SJSA1 (cell line): ENCODE data around the gene KRTAP20-2. TPM values are rescaled to one million over a fixed set of nuclear protein-coding genes. Genes with fewer than 3 reads are reported as not detected.

ENCODE experiments used
- total RNA-seq: library from RNA; depleted of rRNA; stranded (reverse); fragments of >200 nt; shearing (Covaris generic); gene quantifications from 2 replicates; pipeline ENCODE4 v1.2.3, GENCODE V29; 2014; rRNA removed

KRTAP20-2 gene
- total RNA-seq, 1 experiment from 2014 or later: not detected

Other genes with a start within 250 kb of the KRTAP20-2 start
- gene KRTAP13-1, start 239.2 kb upstream of the KRTAP20-2 start, total RNA-seq: not detected in 2 replicates
- gene KRTAP13-3, start 209.3 kb upstream of the KRTAP20-2 start, total RNA-seq: not detected in 2 replicates
- gene KRTAP13-4, start 205.0 kb upstream of the KRTAP20-2 start, total RNA-seq: not detected in 2 replicates
- not detected in 2 replicates for gene KRTAP15-1, start 194.9 kb upstream of the KRTAP20-2 start, total RNA-seq
- not detected in 2 replicates for gene KRTAP19-1, start 154.8 kb upstream of the KRTAP20-2 start, total RNA-seq
- gene KRTAP19-2, start 147.8 kb upstream of the KRTAP20-2 start, total RNA-seq: not detected in 2 replicates
- gene KRTAP19-3, start 143.2 kb upstream of the KRTAP20-2 start, total RNA-seq: not detected in 2 replicates
- not detected in 2 replicates for gene KRTAP19-4, start 138.0 kb upstream of the KRTAP20-2 start, total RNA-seq
- not detected in 2 replicates for gene KRTAP19-5, start 133.1 kb upstream of the KRTAP20-2 start, total RNA-seq
- gene KRTAP19-6, start 93.3 kb upstream of the KRTAP20-2 start, total RNA-seq: not detected in 2 replicates
- gene KRTAP19-7, start 73.9 kb upstream of the KRTAP20-2 start, total RNA-seq: not detected in 2 replicates
- gene KRTAP22-2, start 44.8 kb upstream of the KRTAP20-2 start, total RNA-seq: not detected in 2 replicates
- gene KRTAP6-3, start 42.8 kb upstream of the KRTAP20-2 start, total RNA-seq: not detected in 2 replicates
- gene KRTAP6-2, start 36.3 kb upstream of the KRTAP20-2 start, total RNA-seq: not detected in 2 replicates
- not detected in 2 replicates for gene KRTAP22-1, start 34.1 kb upstream of the KRTAP20-2 start, total RNA-seq
- gene KRTAP6-1, start 21.3 kb upstream of the KRTAP20-2 start, total RNA-seq: not detected in 2 replicates
- gene KRTAP20-1, start 18.8 kb upstream of the KRTAP20-2 start, total RNA-seq: not detected in 2 replicates
- not detected in 2 replicates for gene KRTAP20-4, start 14.6 kb upstream of the KRTAP20-2 start, total RNA-seq
- not detected in 2 replicates for gene KRTAP20-3, start 7.7 kb downstream of the KRTAP20-2 start, total RNA-seq
- gene KRTAP21-3, start 83.6 kb downstream of the KRTAP20-2 start, total RNA-seq: not detected in 2 replicates
- gene KRTAP21-2, start 112.1 kb downstream of the KRTAP20-2 start, total RNA-seq: not detected in 2 replicates
- not detected in 2 replicates for gene KRTAP21-1, start 120.2 kb downstream of the KRTAP20-2 start, total RNA-seq
- not detected in 2 replicates for gene KRTAP8-1, start 178.1 kb downstream of the KRTAP20-2 start, total RNA-seq
- gene KRTAP7-1, start 194.6 kb downstream of the KRTAP20-2 start, total RNA-seq: not detected in 2 replicates
- not detected in 2 replicates for gene KRTAP11-1, start 246.4 kb downstream of the KRTAP20-2 start, total RNA-seq